Measurements from ENCODE around the gene FTCDNL1. TPM values are rescaled to one million over a fixed set of nuclear protein-coding genes. Genes with fewer than 3 reads are reported as not detected.

FTCDNL1 gene
- polyA plus RNA-seq, 3 donors = 2.4 to 7.3 (median 4.1) TPM

DNA sequence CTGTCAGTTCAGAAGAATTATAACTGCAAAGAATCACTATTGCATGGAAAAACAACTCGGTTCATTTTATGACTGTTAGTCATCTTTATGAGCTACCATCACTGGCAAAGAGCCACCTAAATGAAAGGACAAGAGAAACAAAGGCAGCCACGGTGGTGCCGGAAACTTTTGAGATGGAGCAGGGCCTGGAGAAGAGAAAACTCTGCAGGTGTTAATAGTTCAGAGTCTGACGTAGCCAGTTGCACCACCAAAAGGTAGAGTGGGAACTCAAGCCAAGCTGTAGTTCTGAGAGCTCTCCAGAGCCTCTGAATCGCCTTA lies 110.9 kb downstream of the FTCDNL1 start:
- Mint-ChIP-seq H3K27me3 (ENCODE audit: low read depth in 3 of 3) (peaks cover 0 to 3% (median 0%) of the 10 kb centered on the region in 3 donors), H3K36me3 (no peaks in the 10 kb centered on the region), H3K9me3 (peaks cover 0 to 2% (median 0%) of the 10 kb centered on the region in 7 donors), H3K4me3 (peak overlapping the region; percentile 76 to 86), H3K27ac (peak overlapping the region in 4 of 7 donors; percentile 84 to 95 (median 92)), H3K4me1 (peaks cover 25% of the 10 kb centered on the region)
- no peaks in the 10 kb centered on the region for H3K27me3 ChIP-seq (ENCODE audit: control insufficient read depth in 2 of 2, insufficient read depth in 2 of 2, low read length in 2 of 2)
- no peaks in the 10 kb centered on the region for H4K20me1 ChIP-seq (ENCODE audit: insufficient read depth, low read length)
- no peak for DNase-seq
- H3K27ac ChIP-seq (ENCODE audit: low read depth in 1 of 2, low read length in 2 of 2) = no peak overlapping the region
- peak overlapping the region; percentile 76 for H3K4me2 ChIP-seq (replicated peaks; ENCODE audit: extremely low read depth, low read length, poor library complexity, severe bottlenecking)
- no peaks in the 10 kb centered on the region for H3K36me3 ChIP-seq (replicated peaks in 1 of 2; ENCODE audit: control insufficient read depth in 1 of 2, insufficient read depth in 2 of 2, low read length in 2 of 2)
- H3K4me1 ChIP-seq (ENCODE audit: control insufficient read depth in 1 of 2, insufficient read depth in 2 of 2, low read length in 2 of 2) = peaks cover 24 to 27% of the 10 kb centered on the region in 2 donors
- 55% methylated on average over 5 of the region's 5 CpGs for WGBS (ENCODE audit: insufficient coverage)
- H3K79me2 ChIP-seq (ENCODE audit: insufficient read depth, low read length) = no peaks in the 10 kb centered on the region
- H3K9ac ChIP-seq (ENCODE audit: insufficient read depth, low read length, poor library complexity, severe bottlenecking) = no peak overlapping the region
- intact Hi-C loops (cut with micrococcal nuclease) = loop anchor here (5.0 kb wide), 2 partner anchors 33 to 38 kb away; no protein-coding TSS in a partner anchor
- TF ChIP-seq, protein P1, sequence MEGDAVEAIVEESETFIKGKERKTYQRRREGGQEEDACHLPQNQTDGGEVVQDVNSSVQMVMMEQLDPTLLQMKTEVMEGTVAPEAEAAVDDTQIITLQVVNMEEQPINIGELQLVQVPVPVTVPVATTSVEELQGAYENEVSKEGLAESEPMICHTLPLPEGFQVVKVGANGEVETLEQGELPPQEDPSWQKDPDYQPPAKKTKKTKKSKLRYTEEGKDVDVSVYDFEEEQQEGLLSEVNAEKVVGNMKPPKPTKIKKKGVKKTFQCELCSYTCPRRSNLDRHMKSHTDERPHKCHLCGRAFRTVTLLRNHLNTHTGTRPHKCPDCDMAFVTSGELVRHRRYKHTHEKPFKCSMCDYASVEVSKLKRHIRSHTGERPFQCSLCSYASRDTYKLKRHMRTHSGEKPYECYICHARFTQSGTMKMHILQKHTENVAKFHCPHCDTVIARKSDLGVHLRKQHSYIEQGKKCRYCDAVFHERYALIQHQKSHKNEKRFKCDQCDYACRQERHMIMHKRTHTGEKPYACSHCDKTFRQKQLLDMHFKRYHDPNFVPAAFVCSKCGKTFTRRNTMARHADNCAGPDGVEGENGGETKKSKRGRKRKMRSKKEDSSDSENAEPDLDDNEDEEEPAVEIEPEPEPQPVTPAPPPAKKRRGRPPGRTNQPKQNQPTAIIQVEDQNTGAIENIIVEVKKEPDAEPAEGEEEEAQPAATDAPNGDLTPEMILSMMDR (IDR thresholded peaks at IDR 0.05) = peak; percentile 65
- H3K9me3 ChIP-seq (replicated peaks in 1 of 2; ENCODE audit: control insufficient read depth in 1 of 2, insufficient read depth in 1 of 2, low read length in 2 of 2) = no peaks in the 10 kb centered on the region
- H3K4me3 ChIP-seq (replicated peaks in 1 of 3; ENCODE audit: low read depth in 2 of 3, low read length in 3 of 3) = peak overlapping the region in 1 of 3 experiments; percentile 69
- H2AFZ ChIP-seq (ENCODE audit: insufficient read depth, low read depth, low read length, poor library complexity, severe bottlenecking) = peak overlapping the region; percentile 79

DNA sequence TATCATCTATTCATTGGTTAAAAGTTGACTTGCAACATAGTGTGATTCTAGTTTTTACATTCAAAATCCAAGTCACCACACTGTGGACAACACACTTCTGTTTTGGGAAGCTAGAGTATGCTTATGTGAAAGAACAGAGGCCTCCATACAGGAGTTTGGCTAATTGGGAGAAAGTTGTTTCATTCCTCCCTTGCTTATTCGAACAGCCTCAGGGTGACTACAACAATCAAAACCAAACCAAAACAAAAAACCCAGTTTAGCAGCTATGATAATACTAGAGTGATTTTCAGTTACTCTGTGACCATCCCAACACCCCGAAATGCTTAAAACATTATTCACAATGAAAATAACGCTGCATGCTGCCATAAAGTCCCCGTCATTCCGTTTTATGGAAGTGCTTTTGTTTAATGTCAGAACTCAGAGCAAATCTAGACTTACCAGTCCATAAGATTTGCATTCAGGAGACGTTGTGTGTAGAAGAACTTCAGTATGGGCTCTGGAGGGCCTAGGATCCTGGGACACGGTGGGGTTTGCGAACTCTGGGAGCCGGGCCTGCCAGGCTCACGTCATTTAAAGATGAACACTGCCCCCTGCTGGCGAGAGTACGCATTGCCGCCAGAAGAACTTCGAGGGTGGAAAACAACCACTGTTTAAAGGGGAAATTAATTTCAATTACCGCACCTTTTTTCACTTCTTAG lies 111.4 kb downstream of the FTCDNL1 start:
- Histone ChIP-seq H3K4me2 (replicated peaks; ENCODE audit: extremely low read depth, low read length, poor library complexity, severe bottlenecking) (peak overlapping the region; percentile 76), H3K4me1 (ENCODE audit: control insufficient read depth in 1 of 2, insufficient read depth in 2 of 2, low read length in 2 of 2) (peaks cover 24 to 27% of the 10 kb centered on the region in 2 donors), H3K27ac (ENCODE audit: low read depth in 1 of 2, low read length in 2 of 2) (peak overlapping the region; percentile 45 to 70), H3K27me3 (ENCODE audit: control insufficient read depth in 2 of 2, insufficient read depth in 2 of 2, low read length in 2 of 2) (no peaks in the 10 kb centered on the region), H4K20me1 (ENCODE audit: insufficient read depth, low read length) (no peaks in the 10 kb centered on the region), H3K9me3 (replicated peaks in 1 of 2; ENCODE audit: control insufficient read depth in 1 of 2, insufficient read depth in 1 of 2, low read length in 2 of 2) (no peaks in the 10 kb centered on the region), H2AFZ (ENCODE audit: insufficient read depth, low read depth, low read length, poor library complexity, severe bottlenecking) (peak overlapping the region; percentile 79), H3K79me2 (ENCODE audit: insufficient read depth, low read length) (no peaks in the 10 kb centered on the region), H3K36me3 (replicated peaks in 1 of 2; ENCODE audit: control insufficient read depth in 1 of 2, insufficient read depth in 2 of 2, low read length in 2 of 2) (no peaks in the 10 kb centered on the region), H3K4me3 (replicated peaks in 1 of 3; ENCODE audit: low read depth in 2 of 3, low read length in 3 of 3) (peak overlapping the region; percentile 29 to 69 (median 61)), H3K9ac (ENCODE audit: insufficient read depth, low read length, poor library complexity, severe bottlenecking) (peak overlapping the region; percentile 31)
- Mint-ChIP-seq H3K27me3 (ENCODE audit: low read depth in 3 of 3) (peaks cover 0 to 1% (median 0%) of the 10 kb centered on the region in 3 donors), H3K36me3 (no peaks in the 10 kb centered on the region), H3K9me3 (peaks cover 0 to 2% (median 0%) of the 10 kb centered on the region in 7 donors), H3K4me1 (peaks cover 25% of the 10 kb centered on the region), H3K4me3 (peak overlapping the region; percentile 76 to 86), H3K27ac (peak overlapping the region; percentile 84 to 96 (median 92))
- peak; percentile 45 to 68 (median 61) for DNase-seq
- intact Hi-C loops (cut with micrococcal nuclease) = loop anchor here (5.0 kb wide), 2 partner anchors 32 to 37 kb away; no protein-coding TSS in a partner anchor
- TF ChIP-seq, protein P1 (IDR thresholded peaks at IDR 0.05) = peak; percentile 99
- 50% methylated on average over 4 of the region's 15 CpGs for WGBS (ENCODE audit: insufficient coverage)

Data from CD14-positive monocyte (primary cell).